IPS-NIHi7 (cell line): Measurements from ENCODE around the gene CXADR.

Source experiments
- DNase-seq: peaks from one replicate; pipeline ENCODE4 v3.0.0; 2012; ENCODE audit warnings: mixed read lengths; ENCODE audit errors: extremely low spot score

CXADR gene

DNA sequence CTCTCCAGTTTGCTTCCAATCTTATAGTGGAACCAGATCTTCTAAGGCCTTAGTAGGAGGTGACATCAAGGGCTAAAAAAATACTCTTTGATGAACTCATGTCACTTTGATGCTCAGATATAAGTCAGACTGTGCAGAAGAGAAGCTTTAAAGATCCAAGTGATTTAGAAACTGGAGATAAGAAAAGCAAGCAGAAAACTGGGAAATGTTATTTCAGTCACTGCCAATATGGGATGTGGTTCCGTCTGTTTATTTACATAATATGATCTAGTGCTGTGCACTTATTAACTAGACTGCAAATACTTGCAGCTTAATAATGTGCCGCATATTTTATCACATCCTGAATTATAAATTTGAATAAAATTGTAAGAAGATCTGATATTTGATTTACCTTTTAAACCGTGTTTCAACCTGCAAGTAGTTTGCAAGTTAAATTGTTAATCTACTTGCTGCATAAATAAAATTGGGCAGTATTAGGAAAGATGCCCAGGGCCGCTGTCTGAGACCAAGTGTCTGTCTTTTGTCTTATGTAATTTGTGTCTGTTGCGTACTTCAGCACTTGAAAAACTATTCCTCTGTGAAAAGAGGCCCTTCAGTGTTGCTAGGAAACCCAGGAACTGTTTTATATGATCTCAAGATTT, 29.6 kb downstream of the CXADR start:
- DNase-seq: no peak

DNA sequence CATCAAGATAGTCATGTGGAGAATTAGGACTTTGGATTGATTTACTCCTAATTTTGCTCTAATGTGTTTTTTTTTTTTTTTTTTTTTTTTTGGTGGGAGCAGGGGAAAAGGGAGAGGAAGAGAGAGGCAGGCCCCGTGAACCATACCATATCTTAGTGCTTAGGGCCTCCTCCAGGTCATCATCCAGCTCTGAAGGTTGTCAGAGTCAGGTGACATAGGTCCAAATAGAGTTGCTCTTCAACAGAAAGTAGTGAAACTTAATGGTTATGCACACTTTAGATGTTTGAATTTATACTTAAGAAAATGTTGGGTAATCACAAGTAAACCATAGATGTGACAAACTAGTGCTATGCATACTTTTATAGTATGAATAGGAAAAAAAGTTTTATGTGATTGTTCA, 32.2 kb downstream of the CXADR start:
- DNase-seq: no peak

DNA sequence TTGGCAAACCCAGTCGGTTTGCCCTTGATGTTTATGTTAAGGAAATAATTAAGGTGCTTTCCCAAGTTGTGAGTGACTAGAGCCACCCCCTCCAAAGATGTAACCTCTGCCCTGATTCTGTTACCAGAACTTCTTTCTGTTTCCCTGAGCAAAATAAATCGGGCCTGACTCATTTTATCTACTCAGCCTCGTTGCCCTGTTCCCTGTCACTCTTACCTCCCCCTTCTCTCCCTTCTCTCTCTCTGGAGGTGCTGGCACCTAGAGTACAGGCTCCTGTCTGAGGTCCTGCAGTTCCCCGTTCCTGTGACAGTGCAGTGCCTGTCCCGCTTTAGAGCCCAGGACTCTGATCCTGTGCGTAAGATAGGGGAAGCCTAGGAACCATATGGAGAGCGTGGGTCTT, 35.4 kb downstream of the CXADR start:
- no peak for DNase-seq

DNA sequence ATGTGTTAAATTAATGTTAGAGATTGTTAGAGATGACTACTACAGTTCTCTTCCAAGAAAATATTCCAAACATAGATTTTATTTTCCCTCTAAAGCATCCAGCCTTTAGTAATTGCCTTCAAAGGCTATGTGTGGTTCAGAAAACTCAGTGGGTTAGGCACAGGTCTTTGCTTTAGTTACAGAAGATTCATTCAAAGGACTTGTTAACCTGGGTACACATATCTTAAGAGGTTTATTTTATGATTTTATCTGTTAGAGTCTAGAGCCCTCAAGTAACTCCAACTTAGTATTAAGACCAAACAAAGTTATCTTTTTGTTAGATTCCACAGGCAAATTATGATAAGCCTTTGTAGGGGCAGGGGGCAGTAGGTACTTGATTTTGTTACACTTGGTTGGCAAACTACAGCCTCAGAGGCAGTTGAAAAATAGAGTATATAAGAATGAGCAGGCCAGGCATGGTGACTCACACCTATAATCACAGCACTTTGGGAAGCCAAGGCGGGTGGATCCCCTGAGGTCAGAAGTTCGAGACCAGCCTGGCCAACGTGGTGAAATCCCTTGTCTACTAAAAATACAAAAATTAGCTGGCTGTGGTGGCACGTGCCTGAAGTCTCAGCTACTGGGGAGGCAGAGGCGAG, 37.9 kb downstream of the CXADR start:
- DNase-seq: no peak

DNA sequence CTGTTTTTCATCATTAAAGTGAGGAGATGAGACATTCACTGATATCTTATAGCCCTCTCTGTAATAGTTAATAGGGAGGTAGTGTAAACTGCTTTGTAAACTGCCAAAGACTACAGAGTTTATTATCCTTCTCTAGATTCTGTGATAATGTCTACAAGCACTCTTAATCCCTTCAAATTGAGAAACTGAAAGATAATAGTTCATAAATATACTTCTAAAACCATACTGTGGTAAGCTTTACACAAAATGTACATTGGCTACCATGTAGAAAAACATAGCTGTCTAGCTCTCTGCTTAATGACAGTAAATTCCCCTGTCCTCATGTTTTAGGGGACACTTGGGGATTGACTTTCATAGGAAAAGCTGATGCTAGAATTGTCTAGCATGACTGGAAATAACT, 39.6 kb downstream of the CXADR start:
- no peak for DNase-seq

DNA sequence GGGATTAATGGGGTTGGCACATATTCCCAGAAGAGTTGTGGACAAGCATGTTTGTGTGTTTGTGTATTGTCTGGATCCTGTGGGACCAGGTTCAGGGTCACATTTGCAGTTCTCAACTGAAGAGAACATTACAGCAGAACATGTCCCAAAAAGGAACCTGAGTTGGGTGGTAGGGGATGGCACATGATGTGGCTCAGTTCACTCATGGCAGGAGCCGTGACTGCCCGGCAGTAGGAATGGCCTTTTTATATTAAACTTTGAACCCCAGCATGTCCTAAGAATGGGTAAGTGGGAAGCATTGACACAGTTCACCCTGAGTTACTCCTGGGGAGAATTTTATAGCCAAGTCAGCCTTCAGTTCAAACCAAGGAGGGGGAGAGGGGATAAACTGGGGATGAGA, 41.3 kb downstream of the CXADR start:
- DNase-seq: no peak

DNA sequence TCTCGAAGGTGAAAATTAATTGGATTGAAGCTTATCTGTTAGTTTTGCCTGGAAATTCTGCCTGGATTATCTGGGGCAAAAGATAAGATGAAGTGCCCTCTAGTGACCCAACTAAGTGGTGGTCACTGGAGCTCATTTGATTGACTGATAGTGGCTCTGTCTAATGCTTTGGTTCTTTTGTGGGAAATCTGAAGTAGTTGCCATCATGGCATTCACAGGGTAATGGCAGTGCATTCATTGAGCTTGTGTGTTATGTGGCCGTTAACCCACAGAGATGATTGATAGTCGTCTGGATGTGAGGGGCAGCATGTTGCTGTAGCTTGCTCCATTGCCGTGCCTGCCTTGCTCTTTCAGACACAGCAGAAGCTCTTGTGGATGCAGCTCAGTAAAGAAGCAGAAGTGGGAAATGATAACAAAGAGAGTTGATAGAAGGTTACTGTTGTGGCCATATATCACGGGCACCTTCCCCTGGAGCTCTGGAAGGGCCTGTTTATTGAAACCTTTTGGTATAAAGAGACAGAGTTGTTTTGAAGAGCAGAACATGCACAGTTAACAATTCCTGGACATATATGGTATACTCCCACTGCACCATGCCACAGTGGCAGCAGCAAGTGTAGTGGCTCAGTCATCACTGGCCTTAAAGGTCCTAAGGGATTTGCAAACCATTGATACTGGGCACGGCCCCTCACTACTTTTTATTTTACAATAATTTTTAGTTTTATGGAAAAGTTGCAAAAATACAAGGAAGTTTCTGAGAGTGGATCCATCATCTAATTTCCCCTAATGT, 42.0 kb downstream of the CXADR start:
- peak; percentile 47 for DNase-seq

DNA sequence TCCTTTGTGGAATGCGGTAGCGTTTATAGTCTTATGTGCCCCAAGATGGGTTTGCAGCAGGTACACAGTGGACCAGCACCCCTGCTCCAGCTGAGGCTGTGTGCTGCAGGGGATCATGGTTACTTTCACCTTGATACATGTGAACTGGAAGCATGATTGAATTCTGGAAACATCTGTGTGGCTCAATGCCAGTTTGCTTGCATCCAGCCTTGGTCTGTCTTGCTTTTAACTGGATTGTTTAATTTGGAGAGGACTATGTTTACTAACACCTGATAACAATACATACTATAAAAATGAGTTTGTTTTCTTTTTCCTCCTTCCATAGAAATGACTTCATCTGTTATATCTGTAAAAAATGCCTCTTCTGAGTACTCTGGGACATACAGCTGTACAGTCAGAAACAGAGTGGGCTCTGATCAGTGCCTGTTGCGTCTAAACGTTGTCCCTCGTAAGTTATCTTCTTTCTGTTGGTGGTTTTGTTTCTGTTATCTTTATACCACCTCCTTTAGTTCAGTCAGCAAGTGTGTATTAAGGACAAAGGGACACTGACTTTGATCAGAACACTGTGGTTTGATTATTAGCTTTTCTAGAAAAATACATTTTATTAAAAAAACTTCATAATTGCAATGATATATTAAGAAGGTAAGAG, 47.7 kb downstream of the CXADR start:
- DNase-seq: no peak

DNA sequence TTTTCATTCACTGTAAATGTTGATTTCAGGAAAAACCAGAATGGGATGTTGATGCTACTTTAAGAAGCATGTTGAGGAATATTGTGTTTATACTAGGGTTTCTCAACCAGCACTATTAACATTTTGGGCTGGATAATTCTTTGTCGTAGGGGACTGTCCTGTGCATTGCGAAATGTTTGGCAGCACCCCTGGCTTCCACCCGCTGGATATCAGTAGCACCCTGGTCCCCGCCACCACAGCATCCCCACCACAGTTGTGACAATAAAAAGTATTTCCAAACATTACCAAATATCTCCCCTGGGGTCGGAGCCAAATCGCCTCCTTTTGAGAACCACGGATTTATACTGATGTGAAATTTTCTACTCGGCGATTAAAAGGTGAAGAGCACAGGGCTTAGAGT, 57.9 kb downstream of the CXADR start:
- no peak for DNase-seq

DNA sequence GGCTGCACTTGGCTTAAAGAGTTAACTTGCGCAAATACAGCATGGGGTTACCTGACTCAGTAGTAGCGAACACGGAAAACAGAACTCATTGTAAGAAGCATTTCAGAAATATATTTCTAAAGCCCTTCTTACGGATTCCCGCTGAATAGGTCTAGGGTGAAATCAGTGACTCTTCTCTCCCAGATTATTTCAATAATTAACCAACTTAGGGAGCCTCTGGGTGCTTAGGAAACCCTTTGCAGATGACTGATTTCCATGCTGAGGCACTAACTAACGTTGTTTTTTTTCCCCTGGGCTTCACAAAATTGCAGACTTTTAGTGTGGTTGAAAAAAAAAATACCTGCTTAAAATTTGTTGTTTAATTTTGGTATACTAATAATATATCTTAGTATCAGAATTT, 59.6 kb downstream of the CXADR start:
- DNase-seq: no peak

DNA sequence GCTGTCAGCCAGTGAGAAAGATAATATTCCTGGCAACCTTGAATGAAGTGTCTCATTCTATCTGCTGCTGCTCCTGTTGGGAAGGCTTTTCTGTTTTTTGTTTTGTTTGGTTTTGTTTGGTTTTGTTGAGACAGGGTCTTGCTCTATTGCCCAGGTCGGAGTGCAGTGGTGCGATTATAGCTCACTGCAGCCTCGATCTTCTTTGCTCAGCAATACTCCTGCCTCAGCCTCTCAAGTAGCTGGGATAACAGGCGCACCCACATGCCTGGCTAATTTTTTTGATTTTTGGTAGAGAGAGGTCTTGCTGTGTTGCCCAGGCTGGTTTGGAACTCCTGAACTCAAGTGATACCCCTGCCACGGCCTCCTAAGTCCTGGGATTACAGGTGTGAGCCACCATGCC, 62.2 kb downstream of the CXADR start:
- no peak for DNase-seq

DNA sequence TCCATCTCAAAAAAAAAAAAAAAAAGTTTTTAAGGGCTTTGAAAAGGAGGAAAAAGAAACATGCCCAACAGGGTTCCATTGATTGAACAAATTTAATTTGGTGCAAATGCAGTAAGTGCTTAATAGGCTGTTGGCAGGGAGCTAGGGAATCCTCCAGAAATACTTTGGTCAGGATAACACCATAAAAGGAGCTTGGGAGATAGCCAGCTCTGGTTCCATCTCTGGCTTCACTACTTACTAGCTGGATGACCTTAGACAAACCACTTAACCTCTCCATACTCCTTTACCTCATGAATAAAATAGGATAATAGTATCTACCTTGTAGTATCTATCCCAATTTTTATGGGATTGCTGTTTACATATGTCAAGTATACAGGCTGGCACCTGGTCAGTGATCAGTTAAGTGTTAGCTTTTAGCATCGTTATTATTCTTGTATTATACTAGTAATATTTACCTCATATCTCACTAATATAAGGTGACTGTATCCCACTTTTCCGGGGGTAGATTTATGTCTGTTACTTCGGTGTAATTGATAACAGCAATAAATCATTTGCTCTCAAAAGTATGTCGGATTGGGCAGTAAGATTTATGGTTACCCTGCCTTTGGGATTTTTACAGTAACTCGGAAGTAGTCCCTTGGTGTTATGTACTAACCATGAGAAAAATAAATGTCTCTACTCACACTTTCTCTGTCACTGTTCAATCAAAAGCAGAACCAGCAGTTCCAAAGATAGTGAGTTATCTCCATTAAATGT, 63.4 kb downstream of the CXADR start:
- DNase-seq: no peak

DNA sequence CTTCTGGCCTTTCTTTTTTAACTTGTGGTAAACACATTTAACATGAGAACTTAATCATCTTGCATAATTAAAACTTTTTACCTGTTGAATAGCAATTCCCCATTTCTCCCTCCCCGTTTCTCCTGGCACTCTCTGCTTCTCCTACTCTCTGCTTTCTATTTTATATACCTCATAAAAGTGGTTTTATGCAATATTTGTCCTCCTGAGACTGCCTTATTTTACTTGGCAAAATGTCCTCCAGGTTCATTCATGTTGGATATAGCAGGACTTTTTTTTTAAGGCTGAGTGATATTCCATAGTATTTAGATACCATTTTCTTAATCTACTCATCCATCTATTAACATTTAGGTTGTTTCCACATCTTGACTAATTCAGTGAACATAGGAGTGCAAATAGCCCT, 64.9 kb downstream of the CXADR start:
- no peak for DNase-seq

DNA sequence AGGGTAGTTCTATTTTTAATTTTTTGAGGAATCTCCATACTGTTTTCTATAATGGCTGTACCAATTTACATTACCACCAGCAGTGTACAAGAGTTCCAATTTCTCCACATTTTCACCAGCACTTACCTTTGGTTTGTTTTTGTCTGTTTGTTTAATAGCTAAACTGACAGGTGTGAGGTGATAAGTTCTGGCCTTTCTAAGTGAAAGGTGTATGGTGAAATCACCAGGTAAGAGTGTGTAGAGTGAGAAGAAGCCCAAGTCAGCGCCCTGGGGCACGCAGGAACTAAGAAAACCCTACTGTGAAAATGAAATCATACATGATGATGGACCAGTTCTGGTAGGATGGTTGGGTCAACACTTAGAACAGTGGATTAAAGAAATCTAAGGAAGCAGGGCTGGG, 65.3 kb downstream of the CXADR start:
- DNase-seq: no peak

DNA sequence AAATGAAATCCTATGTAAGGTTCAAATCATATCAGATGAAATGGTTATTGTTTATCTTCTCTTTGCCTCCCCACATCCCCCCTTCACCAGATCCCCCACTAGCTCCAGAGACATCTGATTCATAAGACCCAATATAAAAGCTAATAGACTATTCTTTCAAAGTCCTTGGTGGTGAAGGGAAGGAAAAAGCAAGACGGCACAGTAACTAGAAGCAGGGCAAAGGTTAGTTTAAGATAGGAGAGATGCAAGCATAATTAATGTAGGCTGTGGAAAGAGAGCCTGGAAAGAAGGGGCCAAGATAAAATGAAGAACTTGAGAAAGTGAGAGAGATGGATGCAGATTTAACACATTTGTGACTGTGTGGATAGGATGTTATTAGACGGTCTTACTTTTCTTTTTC, 66.0 kb downstream of the CXADR start:
- no peak for DNase-seq

DNA sequence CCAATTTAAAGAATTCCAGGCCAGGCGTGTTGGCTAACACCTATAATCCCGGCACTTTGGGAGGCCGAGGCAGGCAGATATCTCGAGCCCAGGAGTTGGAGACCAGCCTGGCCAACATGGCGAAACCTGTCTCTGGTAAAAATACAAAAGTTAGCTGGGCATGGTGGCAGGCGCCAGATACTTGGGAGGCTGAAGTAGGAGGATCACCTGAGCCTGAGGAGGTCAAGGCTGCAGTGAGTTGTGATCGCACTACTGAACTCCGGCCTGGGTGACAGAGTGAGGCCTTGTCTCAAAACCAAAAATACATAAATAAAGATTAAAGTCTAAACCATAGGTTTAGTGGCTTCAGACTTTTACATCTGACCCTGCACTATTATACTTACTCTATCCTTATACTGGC, 67.5 kb downstream of the CXADR start:
- no peak for DNase-seq

DNA sequence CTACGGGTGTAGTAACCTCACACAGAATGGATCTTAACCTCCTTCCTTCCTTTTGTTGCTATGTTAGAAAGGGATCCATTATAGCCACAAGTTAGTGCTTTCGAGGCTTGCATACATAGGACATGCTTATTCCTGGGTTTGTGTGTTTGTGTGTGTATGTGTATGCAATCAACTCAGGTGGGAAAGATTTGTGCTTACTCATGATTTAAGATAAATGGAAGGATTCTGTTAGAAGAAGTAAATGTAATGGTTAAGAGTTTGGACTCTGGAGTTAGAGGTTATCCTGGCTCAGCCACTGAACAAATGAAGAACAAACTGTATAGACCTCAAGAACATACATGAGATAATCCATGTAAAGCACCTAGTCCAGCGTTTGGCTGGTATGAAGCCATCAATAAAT, 71.1 kb downstream of the CXADR start:
- DNase-seq: no peak

DNA sequence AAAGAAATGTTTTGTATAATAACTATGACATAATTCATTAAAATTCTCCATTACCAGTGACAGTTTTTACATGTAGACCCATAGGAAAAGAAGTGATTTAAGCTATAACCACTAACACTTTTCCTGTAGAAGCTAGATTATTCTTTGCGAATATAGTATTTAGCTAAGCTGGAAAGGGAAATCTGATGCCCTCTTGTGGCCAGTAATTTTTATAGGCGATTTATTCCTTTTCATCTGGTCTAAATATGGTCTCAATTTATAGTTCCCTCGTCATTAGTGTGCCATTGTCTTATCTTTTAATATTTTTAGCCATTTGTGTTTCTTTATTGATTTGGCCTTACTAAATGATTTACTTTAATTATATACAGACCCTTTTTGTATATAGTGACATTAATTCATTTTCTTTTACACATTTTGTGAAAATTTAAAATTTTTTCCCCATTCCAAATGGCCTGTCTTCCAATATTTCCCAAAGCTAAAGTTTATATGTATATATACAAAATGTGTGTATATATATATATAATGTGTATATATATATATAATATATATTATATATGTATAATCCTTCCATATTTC, 73.1 kb downstream of the CXADR start:
- DNase-seq: peak; percentile 25

DNA sequence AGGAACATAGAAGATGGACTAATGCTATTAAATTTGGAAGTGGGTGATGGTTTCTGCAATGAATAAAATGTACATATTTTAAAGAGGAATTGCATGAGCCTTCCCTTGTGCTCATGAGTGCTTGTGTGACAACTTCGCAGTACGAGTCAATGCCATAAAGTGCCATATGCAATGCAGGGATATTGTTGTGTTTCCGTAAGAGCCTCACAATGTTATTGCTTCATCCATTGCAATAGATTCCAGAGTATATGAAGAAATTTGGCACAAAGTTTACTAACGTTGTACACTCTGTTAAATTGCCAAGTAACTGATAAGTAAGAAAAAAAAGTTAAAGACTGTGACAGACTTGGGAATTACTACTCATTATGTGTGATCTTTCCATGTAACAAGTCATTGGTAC, 77.6 kb downstream of the CXADR start:
- DNase-seq: no peak

DNA sequence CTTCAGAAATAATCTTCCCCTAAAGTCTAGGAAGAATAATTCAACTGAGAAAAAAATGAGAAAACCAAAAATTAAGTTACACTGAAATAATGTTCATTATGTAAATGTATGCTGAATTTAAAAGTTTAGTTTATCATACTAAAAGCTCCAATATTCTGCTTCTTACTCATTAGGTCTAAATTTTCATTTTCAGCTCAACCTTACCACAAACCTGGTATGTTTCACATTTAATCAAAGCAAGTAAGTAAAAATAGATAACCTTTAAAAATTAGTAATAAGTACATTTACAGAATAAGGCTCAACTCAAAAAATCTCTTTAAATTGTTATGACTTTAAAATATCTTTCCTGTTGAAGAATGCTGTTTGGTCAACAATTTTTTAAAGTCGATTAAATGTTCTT, 84.8 kb downstream of the CXADR start:
- no peak for DNase-seq

DNA sequence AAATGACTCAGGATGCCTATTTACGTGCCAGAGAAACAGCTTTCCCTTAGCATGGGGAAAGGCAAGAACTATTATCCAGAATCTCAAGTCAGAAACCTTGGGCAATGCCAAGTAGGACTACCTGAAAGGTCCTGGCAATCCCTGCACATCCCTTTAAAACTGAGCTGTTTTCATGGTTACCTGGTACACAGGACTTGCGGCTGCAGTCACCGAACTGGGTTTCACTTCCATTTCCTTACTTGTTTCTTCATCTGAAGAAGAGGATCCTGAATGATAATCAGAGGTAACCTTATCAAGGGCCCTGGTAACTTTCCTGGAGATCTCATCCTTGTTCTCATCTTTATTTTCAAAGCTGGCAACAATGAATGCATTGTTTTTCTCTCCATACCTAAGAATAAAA, 85.6 kb downstream of the CXADR start:
- no peak for DNase-seq

DNA sequence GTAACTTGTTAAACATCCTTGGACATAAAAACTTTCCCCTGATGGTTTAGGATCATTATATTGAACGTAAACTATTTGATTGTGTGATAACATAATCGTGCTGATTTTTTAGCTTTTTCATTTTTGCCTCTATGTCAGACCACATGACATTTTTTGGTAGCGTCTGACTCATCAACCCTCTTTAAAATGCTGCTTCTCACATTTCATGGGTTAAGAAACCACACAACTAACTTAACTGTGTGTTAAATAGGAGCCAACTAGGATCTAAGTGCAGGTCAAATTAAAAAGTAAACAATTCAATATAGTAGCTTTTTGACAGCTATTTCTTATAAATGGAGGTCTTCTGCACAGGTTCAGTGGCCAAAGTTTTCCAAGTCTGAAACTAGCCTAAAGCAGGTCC, 90.0 kb downstream of the CXADR start:
- DNase-seq: no peak
